HepG2 (cell line): Measurements from ENCODE around the gene PNLIP. TPM values are rescaled to one million over a fixed set of nuclear protein-coding genes. Genes with fewer than 3 reads are reported as not detected.

Experiments used
- ATAC-seq: fragments of 200-7000 bp; cut with Tn5 transposase; 3 replicates; pipeline ENCODE4 v1.9.1; 2020; ENCODE audit warnings: mild to moderate bottlenecking, moderate library complexity
- BruUV-seq: library from RNA; stranded (reverse); fragments of 400-500 nt; replicated peaks from 2 replicates; lab custom pipeline; 2021; lab: Mats Ljungman, UMichigan
- CTCF ChIA-PET: fragments of 300-600 bp; formaldehyde crosslinking; extraction: SDS; loops from one replicate; lab custom pipeline; 2021; ENCODE audit warnings: low total read pairs, inconsistent platforms, low intra/inter-chr PET ratio; lab: Yijun Ruan, JAX
- POLR2A ChIA-PET: fragments of 350-600 bp; sonication (Branson Sonifier 250); formaldehyde crosslinking; loops from one replicate; lab custom pipeline; 2020; ENCODE audit warnings: antibody characterized with exemption, inconsistent platforms; lab: Yijun Ruan, JAX
- DNase-seq: peaks from one replicate; pipeline ENCODE4 v3.0.0-alpha.2; 2015; ENCODE audit warnings: low spot score
- FAIRE-seq: peaks from 3 replicates; lab custom pipeline; 2011; peaks lifted over from hg19 to GRCh38; lab: Jason Lieb, UNC
- H2AFZ ChIP-seq: one replicate; pipeline ENCODE4 v1.6.1; 2011; ENCODE audit warnings: low read length, inconsistent platforms
- H3K27ac ChIP-seq: fragments of 300-600 bp; 3 replicates; pipeline ENCODE4 v1.8.0; 2011; ENCODE audit warnings: mixed run types, mild to moderate bottlenecking, mixed read lengths, low read length, inconsistent platforms; ENCODE audit not compliant: insufficient read depth; ENCODE audit errors: extremely low read length
- H3K27me3 ChIP-seq, 2 experiments: fragments of 200-600 bp in 1 of 2; 2 replicates in 1 of 2; 3 replicates in 1 of 2; pipeline versions ENCODE4 v1.6.0 to v1.8.0; 2011; ENCODE audit warnings: low read length in 2 of 2, mild to moderate bottlenecking in 2 of 2, moderate library complexity in 2 of 2, inconsistent platforms in 1 of 2; ENCODE audit not compliant: insufficient read depth in 2 of 2, control insufficient read depth in 1 of 2
- H3K36me3 ChIP-seq, 2 experiments: fragments of 200-600 bp in 1 of 2; replicated peaks in 1 of 2; 2 replicates in 1 of 2; 3 replicates in 1 of 2; pipeline versions ENCODE4 v1.5.1 to v1.8.0; 2011; ENCODE audit warnings: low read length in 2 of 2, inconsistent platforms in 1 of 2; ENCODE audit not compliant: insufficient read depth in 2 of 2, control insufficient read depth in 1 of 2
- H3K4me1 ChIP-seq: 2 replicates; pipeline ENCODE4 v1.5.1; 2012; ENCODE audit warnings: low read length, inconsistent platforms; ENCODE audit not compliant: insufficient read depth
- H3K4me2 ChIP-seq: 2 replicates; pipeline ENCODE4 v1.6.0; 2011; ENCODE audit warnings: low read depth, low read length, inconsistent platforms
- H3K4me3 ChIP-seq, 3 experiments: fragments of 200-600 bp in 1 of 3; sonication (generic), shearing (Covaris generic) in 1 of 3; replicated peaks in 1 of 3; 2 replicates each; pipeline ENCODE4 v1.5.1; 2011 to 2016; ENCODE audit warnings: low read length in 3 of 3, inconsistent platforms in 2 of 3, low read depth in 2 of 3, mild to moderate bottlenecking in 2 of 3, control low read depth in 1 of 3, mixed read lengths in 1 of 3; ENCODE audit not compliant: insufficient read depth in 1 of 3
- H3K79me2 ChIP-seq: one replicate; pipeline ENCODE4 v1.6.1; 2011; ENCODE audit warnings: low read length, inconsistent platforms; ENCODE audit not compliant: insufficient read depth
- H3K9ac ChIP-seq: 2 replicates; pipeline ENCODE4 v1.6.0; 2011; ENCODE audit warnings: mild to moderate bottlenecking, low read depth, low read length, inconsistent platforms; ENCODE audit not compliant: insufficient read depth
- H3K9me3 ChIP-seq: 2 replicates; pipeline ENCODE4 v1.5.1; 2012; ENCODE audit warnings: mild to moderate bottlenecking, low read length
- H4K20me1 ChIP-seq: 2 replicates; pipeline ENCODE4 v1.6.0; 2011; ENCODE audit warnings: inconsistent platforms, mild to moderate bottlenecking, low read length, moderate library complexity; ENCODE audit not compliant: insufficient read depth
- AGO1 ChIP-seq: fragments of 200-400 bp; formaldehyde crosslinking; IDR thresholded peaks from 2 replicates; pipeline ENCODE4 v1.6.1; 2017; ENCODE audit warnings: mild to moderate bottlenecking, low read depth, low read length, moderate library complexity; ENCODE audit not compliant: poor library complexity, severe bottlenecking
- ELF4 ChIP-seq: sonication (generic); formaldehyde crosslinking; IDR thresholded peaks from 2 replicates; pipeline ENCODE4 v1.5.0; 2020; ENCODE audit warnings: missing genetic modification reagents, mild to moderate bottlenecking, moderate library complexity, borderline replicate concordance
- FOXJ3 ChIP-seq: sonication (generic); formaldehyde crosslinking; IDR thresholded peaks from 2 replicates; pipeline ENCODE4 v1.4.0; 2020; ENCODE audit warnings: missing genetic modification reagents, mild to moderate bottlenecking, borderline replicate concordance
- GPN1 ChIP-seq: sonication (generic); formaldehyde crosslinking; IDR thresholded peaks from 2 replicates; pipeline ENCODE4 v1.5.1; 2020; ENCODE audit warnings: missing genetic modification reagents, borderline replicate concordance
- RORA ChIP-seq: sonication (generic); formaldehyde crosslinking; IDR thresholded peaks from 2 replicates; pipeline ENCODE4 v1.5.0; 2020; ENCODE audit warnings: mild to moderate bottlenecking, missing genetic modification reagents, moderate library complexity
- SOX5 ChIP-seq: IDR thresholded peaks from 2 replicates; pipeline ENCODE4 v1.6.1; 2016; ENCODE audit warnings: borderline replicate concordance
- SRY ChIP-seq: sonication (generic); formaldehyde crosslinking; IDR thresholded peaks from 2 replicates; pipeline ENCODE4 v1.8.0; 2022; ENCODE audit warnings: mild to moderate bottlenecking, missing genetic modification reagents
- SSRP1 ChIP-seq: IDR thresholded peaks from 2 replicates; pipeline ENCODE4 v1.6.1; 2016; ENCODE audit warnings: control low read depth
- XRCC5 ChIP-seq: fragments of 200-400 bp; formaldehyde crosslinking; optimal IDR thresholded peaks from 2 replicates; pipeline ENCODE3; 2017; ENCODE audit warnings: mild to moderate bottlenecking, low read length
- ZBTB7A ChIP-seq: sonication (generic); formaldehyde crosslinking; IDR thresholded peaks from 2 replicates; pipeline ENCODE4 v1.8.0; 2022; ENCODE audit warnings: mild to moderate bottlenecking, missing genetic modification reagents
- ZFP37 ChIP-seq: sonication (generic); formaldehyde crosslinking; IDR thresholded peaks from 2 replicates; pipeline ENCODE4 v1.4.0; 2020; ENCODE audit warnings: missing genetic modification reagents, borderline replicate concordance
- ZNF282 ChIP-seq: fragments of 450-650 bp; IDR thresholded peaks from 2 replicates; pipeline ENCODE4 v1.6.1; 2018; ENCODE audit not compliant: partially characterized antibody
- ZNF343 ChIP-seq: sonication (generic); formaldehyde crosslinking; IDR thresholded peaks from 2 replicates; pipeline ENCODE4 v1.4.0; 2020; ENCODE audit warnings: mild to moderate bottlenecking, missing genetic modification reagents
- ZNF382 ChIP-seq: sonication (generic); formaldehyde crosslinking; IDR thresholded peaks from 2 replicates; pipeline ENCODE4 v1.5.0; 2020; ENCODE audit warnings: missing genetic modification reagents, mild to moderate bottlenecking, borderline replicate concordance
- ZNF549 ChIP-seq: sonication (generic); formaldehyde crosslinking; IDR thresholded peaks from 2 replicates; pipeline ENCODE4 v1.5.0; 2020; ENCODE audit warnings: missing genetic modification reagents
- ZNF780A ChIP-seq: sonication (generic); formaldehyde crosslinking; IDR thresholded peaks from 2 replicates; pipeline ENCODE4 v1.8.0; 2022; ENCODE audit warnings: mild to moderate bottlenecking, missing genetic modification reagents, moderate library complexity
- in situ Hi-C: cut with HindIII; loops from 2 replicates; pipeline ENCODE4 v1.10.0; 2017; ENCODE audit warnings: low pct_unique_long_range_greater_than_20kb; ENCODE audit not compliant: extremely low pct_ligation_motif_present
- intact Hi-C: fragments of 100-400 bp; cut with micrococcal nuclease; formaldehyde crosslinking; loops from one replicate; pipeline ENCODE4 v1.10.0; 2022; ENCODE audit not compliant: unreplicated experiment
- polyA plus RNA-seq, 8 experiments: library from polyadenylated mRNA; depleted of rRNA in 3 of 8; stranded (reverse) in 7 of 8; unstranded in 1 of 8; fragments of >200 nt; fragmentation: Illumina TruSeq in 4 of 8; extraction: Trizol in 4 of 8; gene quantifications; 2 replicates each; pipeline versions ENCODE4 v1.2.1 to v1.2.3, GENCODE V29; 2011 to 2016; ENCODE audit warnings: low read depth in 4 of 8, missing spikeins in 1 of 8, mixed read lengths in 1 of 8; ENCODE audit not compliant: insufficient read depth in 1 of 8
- total RNA-seq, 5 experiments: library from RNA; depleted of rRNA; stranded (reverse); fragments of >200 nt; fragmentation: Illumina TruSeq; extraction: Trizol; gene quantifications; 2 replicates each; pipeline ENCODE4 v1.2.3, GENCODE V29; 2016; ENCODE audit warnings: low read depth in 1 of 5
- TF ChIP-seq, protein P1 (sequence below): fragments of 450-650 bp; IDR thresholded peaks from 2 replicates; pipeline ENCODE4 v1.6.1; 2016
- TF ChIP-seq, protein P2 (sequence below): sonication (generic); formaldehyde crosslinking; IDR thresholded peaks from 2 replicates; pipeline ENCODE4 v1.4.0; 2020; ENCODE audit warnings: missing genetic modification reagents, borderline replicate concordance

Gene PNLIP
- total and polyA plus RNA-seq, 2 of the 13 experiments (the other 11 are each of a cell fraction or from before 2014, with no cell fraction given): not detected

DNA sequence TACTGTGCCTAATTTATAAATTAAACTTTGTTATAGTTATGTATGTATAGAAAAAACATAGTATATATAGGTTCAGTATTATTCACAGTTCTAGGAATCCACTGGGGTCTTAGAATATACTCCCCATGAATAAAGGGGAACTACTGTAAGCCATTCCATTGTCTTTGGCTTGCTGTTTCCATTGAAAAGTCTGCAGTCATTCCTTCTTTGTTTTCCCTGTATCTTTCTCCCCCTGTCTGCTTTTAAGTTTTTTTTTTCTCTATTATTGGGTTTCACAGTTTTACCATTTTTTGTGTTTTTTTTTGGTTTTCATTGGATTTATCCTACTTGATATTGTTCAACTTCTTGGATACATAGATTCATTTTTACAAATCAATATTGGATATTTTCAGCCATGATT lies 6.7 kb upstream of the PNLIP start:
- Histone ChIP-seq H4K20me1 (no peaks in the 10 kb centered on the region), H3K27me3 (no peaks in the 10 kb centered on the region), H2AFZ (no peak overlapping the region), H3K27ac (no peak overlapping the region), H3K9me3 (no peaks in the 10 kb centered on the region), H3K79me2 (no peaks in the 10 kb centered on the region), H3K9ac (no peak overlapping the region), H3K4me3 (no peak overlapping the region), H3K4me2 (no peak overlapping the region), H3K36me3 (no peaks in the 10 kb centered on the region), H3K4me1 (no peaks in the 10 kb centered on the region)
- no peak for FAIRE-seq
- POLR2A ChIA-PET: no interaction called here
- intact Hi-C loops (no loop called here), in situ Hi-C loops (no loop called here)
- TF ChIP-seq ZFP37 (CRISPR knock-in tag): no peak
- TF ChIP-seq ZNF549 (CRISPR knock-in tag): no peak
- no peak for TF ChIP-seq FOXJ3
- TF ChIP-seq SSRP1 (CRISPR knock-in tag): no peak
- TF ChIP-seq ZNF780A (CRISPR knock-in tag): no peak
- TF ChIP-seq ELF4 (CRISPR knock-in tag): no peak
- TF ChIP-seq SRY (CRISPR knock-in tag): no peak
- no peak for TF ChIP-seq ZNF382
- TF ChIP-seq ZNF282: no peak
- no peak for TF ChIP-seq RORA (CRISPR knock-in tag)
- TF ChIP-seq, protein P1, sequence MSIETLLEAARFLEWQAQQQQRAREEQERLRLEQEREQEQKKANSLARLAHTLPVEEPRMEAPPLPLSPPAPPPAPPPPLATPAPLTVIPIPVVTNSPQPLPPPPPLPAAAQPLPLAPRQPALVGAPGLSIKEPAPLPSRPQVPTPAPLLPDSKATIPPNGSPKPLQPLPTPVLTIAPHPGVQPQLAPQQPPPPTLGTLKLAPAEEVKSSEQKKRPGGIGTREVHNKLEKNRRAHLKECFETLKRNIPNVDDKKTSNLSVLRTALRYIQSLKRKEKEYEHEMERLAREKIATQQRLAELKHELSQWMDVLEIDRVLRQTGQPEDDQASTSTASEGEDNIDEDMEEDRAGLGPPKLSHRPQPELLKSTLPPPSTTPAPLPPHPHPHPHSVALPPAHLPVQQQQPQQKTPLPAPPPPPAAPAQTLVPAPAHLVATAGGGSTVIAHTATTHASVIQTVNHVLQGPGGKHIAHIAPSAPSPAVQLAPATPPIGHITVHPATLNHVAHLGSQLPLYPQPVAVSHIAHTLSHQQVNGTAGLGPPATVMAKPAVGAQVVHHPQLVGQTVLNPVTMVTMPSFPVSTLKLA: no peak
- no peak for TF ChIP-seq SOX5 (CRISPR knock-in tag)
- TF ChIP-seq AGO1: no peak
- no peak for TF ChIP-seq XRCC5
- TF ChIP-seq, protein P2, sequence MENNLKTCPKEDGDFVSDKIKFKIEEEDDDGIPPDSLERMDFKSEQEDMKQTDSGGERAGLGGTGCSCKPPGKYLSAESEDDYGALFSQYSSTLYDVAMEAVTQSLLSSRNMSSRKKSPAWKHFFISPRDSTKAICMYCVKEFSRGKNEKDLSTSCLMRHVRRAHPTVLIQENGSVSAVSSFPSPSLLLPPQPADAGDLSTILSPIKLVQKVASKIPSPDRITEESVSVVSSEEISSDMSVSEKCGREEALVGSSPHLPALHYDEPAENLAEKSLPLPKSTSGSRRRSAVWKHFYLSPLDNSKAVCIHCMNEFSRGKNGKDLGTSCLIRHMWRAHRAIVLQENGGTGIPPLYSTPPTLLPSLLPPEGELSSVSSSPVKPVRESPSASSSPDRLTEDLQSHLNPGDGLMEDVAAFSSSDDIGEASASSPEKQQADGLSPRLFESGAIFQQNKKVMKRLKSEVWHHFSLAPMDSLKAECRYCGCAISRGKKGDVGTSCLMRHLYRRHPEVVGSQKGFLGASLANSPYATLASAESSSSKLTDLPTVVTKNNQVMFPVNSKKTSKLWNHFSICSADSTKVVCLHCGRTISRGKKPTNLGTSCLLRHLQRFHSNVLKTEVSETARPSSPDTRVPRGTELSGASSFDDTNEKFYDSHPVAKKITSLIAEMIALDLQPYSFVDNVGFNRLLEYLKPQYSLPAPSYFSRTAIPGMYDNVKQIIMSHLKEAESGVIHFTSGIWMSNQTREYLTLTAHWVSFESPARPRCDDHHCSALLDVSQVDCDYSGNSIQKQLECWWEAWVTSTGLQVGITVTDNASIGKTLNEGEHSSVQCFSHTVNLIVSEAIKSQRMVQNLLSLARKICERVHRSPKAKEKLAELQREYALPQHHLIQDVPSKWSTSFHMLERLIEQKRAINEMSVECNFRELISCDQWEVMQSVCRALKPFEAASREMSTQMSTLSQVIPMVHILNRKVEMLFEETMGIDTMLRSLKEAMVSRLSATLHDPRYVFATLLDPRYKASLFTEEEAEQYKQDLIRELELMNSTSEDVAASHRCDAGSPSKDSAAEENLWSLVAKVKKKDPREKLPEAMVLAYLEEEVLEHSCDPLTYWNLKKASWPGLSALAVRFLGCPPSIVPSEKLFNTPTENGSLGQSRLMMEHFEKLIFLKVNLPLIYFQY: no peak
- TF ChIP-seq ZBTB7A: no peak
- TF ChIP-seq GPN1: no peak
- TF ChIP-seq ZNF343 (CRISPR knock-in tag): no peak
- CTCF ChIA-PET: no interaction called here
- no TSS peak for BruUV-seq
- no peak for ATAC-seq
- no peak for DNase-seq
